Umbilical cord (tissue), 2 donors: ENCODE data around the gene KRT1. TPM values are rescaled to one million over a fixed set of nuclear protein-coding genes. Genes with fewer than 3 reads are reported as not detected.

ENCODE experiments used
- DNase-seq: peaks from one replicate; pipeline ENCODE4 v3.0.0-alpha.2; 2015; ENCODE audit warnings: low spot score
- total RNA-seq: library from RNA; depleted of rRNA; stranded (reverse); fragments of >200 nt; gene quantifications from one replicate; pipeline ENCODE4 v1.2.3, GENCODE V29; 2014; ENCODE audit warnings: low replicate concordance; ENCODE audit not compliant: insufficient read depth

The KRT1 gene
- total RNA-seq, 1 donor from 2014 or later: 4.1 TPM

- DNase-seq: no peak
These were observed 18.6 kb upstream of the KRT1 start for GRCh38 chr12:52698651-52699340.

- no peak for DNase-seq
These were observed 16.9 kb upstream of the KRT1 start for GRCh38 chr12:52697058-52697582.

GRCh38 chr12:52696588-52696987 is 16.4 kb upstream of the KRT1 start:
- no peak for DNase-seq

GRCh38 chr12:52695039-52695438 is 14.8 kb upstream of the KRT1 start:
- DNase-seq: no peak

- DNase-seq: no peak
These were observed 13.9 kb upstream of the KRT1 start for GRCh38 chr12:52694151-52694550.

- DNase-seq: no peak
These were observed 13.1 kb upstream of the KRT1 start for GRCh38 chr12:52693261-52693660.

- DNase-seq: no peak
These were observed 12.0 kb upstream of the KRT1 start for GRCh38 chr12:52692254-52692653.

- no peak for DNase-seq
These were observed 11.6 kb upstream of the KRT1 start for GRCh38 chr12:52691841-52692150.

GRCh38 chr12:52691076-52691840 is 11.1 kb upstream of the KRT1 start:
- DNase-seq: peak; percentile 5

GRCh38 chr12:52690351-52691075 is 10.3 kb upstream of the KRT1 start:
- no peak for DNase-seq

GRCh38 chr12:52689936-52690335 is 9.7 kb upstream of the KRT1 start:
- DNase-seq: no peak

GRCh38 chr12:52689239-52689638 is 9.0 kb upstream of the KRT1 start:
- DNase-seq: no peak

GRCh38 chr12:52688481-52688880 is 8.3 kb upstream of the KRT1 start:
- DNase-seq: no peak

- no peak for DNase-seq
These were observed 7.5 kb upstream of the KRT1 start for GRCh38 chr12:52687497-52688385.

GRCh38 chr12:52686756-52687487 is 6.7 kb upstream of the KRT1 start:
- DNase-seq: no peak

- no peak for DNase-seq
These were observed 5.9 kb upstream of the KRT1 start for GRCh38 chr12:52686063-52686462.

- DNase-seq: no peak
These were observed 5.2 kb upstream of the KRT1 start for GRCh38 chr12:52685406-52685890.

- no peak for DNase-seq
These were observed 4.2 kb upstream of the KRT1 start for GRCh38 chr12:52684431-52684830.

GRCh38 chr12:52683575-52684300 is 3.5 kb upstream of the KRT1 start:
- DNase-seq: no peak
